Heart left ventricle (tissue), 13 donors: ENCODE data around the gene MEIS2.

Source experiments
- CTCF ChIP-seq, 12 donors: fragments of 200-600 bp; sonication (generic) in 4 of 12; IDR thresholded peaks; one replicate each; pipeline versions ENCODE4 v1.5.0 to v1.8.0; 2018 to 2022; ENCODE audit warnings: antibody characterized with exemption in 12 of 12, mild to moderate bottlenecking in 5 of 12
- POLR2A ChIP-seq, 2 donors: fragments of 450-650 bp; IDR thresholded peaks; one replicate each; pipeline ENCODE4 v1.6.1; 2017; ENCODE audit warnings: antibody characterized with exemption in 2 of 2, mild to moderate bottlenecking in 2 of 2, moderate library complexity in 2 of 2
- donor health status: ischemic (EF 13 %, LVEDD 7.1; RV severe dilation, severe dysfunction).
- donor health status: DM: no; HTN: yes; CAD: no.
- donor health status: DM: no; HTN: no; CAD: no.
- donor health status: ischemic (EF 25% LVEDD 6.9; RV normal size, moderate dysfunction).
- donor health status: ischemic (EF 25% LVEDD 5.7; RV mildly dilated, moderate dysfunction).
- donor health status: ischemic (EF 35%, LVEDD 5.7; RV mildly dilated, moderate dysfunction).
- donor health status: nonischemic (EF 11% LVEDD 7.7; RV severe dilation, severe dysfunction).
- donor health status: DM: yes; HTN: yes; CAD: no.
- donor health status: PGD.
- donor health status: ischemic (EF 29% LVEDD 5.4; RV normal size, mild dysfunction).
- donor health status: nonischemic (EF 23%, LVEDD 6.1; RV moderate dilation, normal function).

- TF ChIP-seq CTCF (IDR thresholded peaks at IDR 0.05) (no peak), POLR2A (IDR thresholded peaks at IDR 0.05) (no peak)
Observed at GRCh38 chr15:36886191-36886590, 214.2 kb downstream of the MEIS2 start.
